Measurements from ENCODE around the gene CPNE5.

CPNE5 gene

GRCh38 chr6:36700831-36701230 is 138.4 kb downstream of the CPNE5 start:
- TF ChIP-seq CTCF (IDR thresholded peaks at IDR 0.05; ENCODE audit: borderline replicate concordance, insufficient read depth, low read depth, low read length), result no peak

GRCh38 chr6:36700071-36700812 is 139.0 kb downstream of the CPNE5 start:
- no peak overlapping the region for H3K4me3 ChIP-seq (ENCODE audit: low read depth, low read length)
- no peak for TF ChIP-seq CTCF (IDR thresholded peaks at IDR 0.05; ENCODE audit: borderline replicate concordance, insufficient read depth, low read depth, low read length)

More at GRCh38 chr6:36700831-36701230, 138.4 kb downstream of the CPNE5 start:
- H3K4me3 ChIP-seq (ENCODE audit: low read depth, low read length), result no peak overlapping the region

GRCh38 chr6:36699348-36699747 is 139.9 kb downstream of the CPNE5 start:
- H3K4me3 ChIP-seq (ENCODE audit: low read depth, low read length), result no peak overlapping the region
- no peak for TF ChIP-seq CTCF (IDR thresholded peaks at IDR 0.05; ENCODE audit: borderline replicate concordance, insufficient read depth, low read depth, low read length)

- H3K4me3 ChIP-seq (ENCODE audit: low read depth, low read length), result no peak overlapping the region
- TF ChIP-seq CTCF (IDR thresholded peaks at IDR 0.05; ENCODE audit: borderline replicate concordance, insufficient read depth, low read depth, low read length), result no peak
These were observed 140.4 kb downstream of the CPNE5 start for GRCh38 chr6:36698871-36699271.

GRCh38 chr6:36698196-36698595 is 141.0 kb downstream of the CPNE5 start:
- no peak overlapping the region for H3K4me3 ChIP-seq (ENCODE audit: low read depth, low read length)
- TF ChIP-seq CTCF (IDR thresholded peaks at IDR 0.05; ENCODE audit: borderline replicate concordance, insufficient read depth, low read depth, low read length), result no peak

GRCh38 chr6:36697481-36697903 is 141.8 kb downstream of the CPNE5 start, which contains the start of gene RAB44:
Gene RAB44, plus strand, starts transcription at chr6:36697826. Its CDS starts 6,410 bp downstream, at chr6:36704236.
- no peak within 1 kb of the TSS for H3K4me3 ChIP-seq (ENCODE audit: low read depth, low read length)
- TF ChIP-seq CTCF (IDR thresholded peaks at IDR 0.05; ENCODE audit: borderline replicate concordance, insufficient read depth, low read depth, low read length), result no peak

- no peak for TF ChIP-seq CTCF (IDR thresholded peaks at IDR 0.05; ENCODE audit: borderline replicate concordance, insufficient read depth, low read depth, low read length)
- H3K4me3 ChIP-seq (ENCODE audit: low read depth, low read length), result no peak overlapping the region
These were observed 143.8 kb downstream of the CPNE5 start for GRCh38 chr6:36695414-36695813.
